Germinal center (tissue), 1 donor: ENCODE results near the gene SLC5A5.
"Not testable (repeated sequence)": the region's sequence is repeated elsewhere in the genome, so short reads cannot be mapped to it uniquely, and the experiment has no call there.

ENCODE experiments used
- DNase-seq: peaks from one replicate; pipeline ENCODE4 v3.0.0; 2012; ENCODE audit warnings: mixed read lengths, low spot score

Gene SLC5A5

GRCh38 chr19:17919122-17919521 is 47.4 kb downstream of the SLC5A5 start:
- not testable (repeated sequence) for DNase-seq

GRCh38 chr19:17920527-17920926 is 48.8 kb downstream of the SLC5A5 start:
- no peak for DNase-seq

GRCh38 chr19:17922138-17922537 is 50.4 kb downstream of the SLC5A5 start:
- no peak for DNase-seq

- DNase-seq = no peak
Measured at GRCh38 chr19:17926044-17926443, 54.3 kb downstream of the SLC5A5 start.

GRCh38 chr19:17929056-17929455 is 57.3 kb downstream of the SLC5A5 start:
- DNase-seq = no peak

GRCh38 chr19:17931532-17932191 is 59.9 kb downstream of the SLC5A5 start:
- no peak for DNase-seq

- DNase-seq = peak; percentile 92
Measured at GRCh38 chr19:17932485-17933338, 61.0 kb downstream of the SLC5A5 start, which contains the start of gene CCDC124. Gene CCDC124, plus strand, starts transcription at chr19:17933015. Its CDS starts 3,406 bp downstream, at chr19:17936421.

- no peak for DNase-seq
Measured at GRCh38 chr19:17933414-17934129, 61.8 kb downstream of the SLC5A5 start.

- no peak for DNase-seq
Measured at GRCh38 chr19:17936379-17936778, 64.6 kb downstream of the SLC5A5 start.

GRCh38 chr19:17937371-17937900 is 65.7 kb downstream of the SLC5A5 start:
- DNase-seq = no peak

- DNase-seq = peak; percentile 88
Measured at GRCh38 chr19:17938092-17938845, 66.5 kb downstream of the SLC5A5 start.

GRCh38 chr19:17942181-17942580 is 70.4 kb downstream of the SLC5A5 start:
- no peak for DNase-seq

- DNase-seq = no peak
Measured at GRCh38 chr19:17942582-17943273, 71.0 kb downstream of the SLC5A5 start.

- no peak for DNase-seq
Measured at GRCh38 chr19:17943274-17944221, 71.8 kb downstream of the SLC5A5 start.

- DNase-seq = no peak
Measured at GRCh38 chr19:17944301-17944700, 72.6 kb downstream of the SLC5A5 start.
